Measurements from ENCODE around the gene DOHH. TPM values are rescaled to one million over a fixed set of nuclear protein-coding genes. Genes with fewer than 3 reads are reported as not detected.

The DOHH gene
- total RNA-seq, 1 donor from 2014 or later = 11.1 TPM

DNA sequence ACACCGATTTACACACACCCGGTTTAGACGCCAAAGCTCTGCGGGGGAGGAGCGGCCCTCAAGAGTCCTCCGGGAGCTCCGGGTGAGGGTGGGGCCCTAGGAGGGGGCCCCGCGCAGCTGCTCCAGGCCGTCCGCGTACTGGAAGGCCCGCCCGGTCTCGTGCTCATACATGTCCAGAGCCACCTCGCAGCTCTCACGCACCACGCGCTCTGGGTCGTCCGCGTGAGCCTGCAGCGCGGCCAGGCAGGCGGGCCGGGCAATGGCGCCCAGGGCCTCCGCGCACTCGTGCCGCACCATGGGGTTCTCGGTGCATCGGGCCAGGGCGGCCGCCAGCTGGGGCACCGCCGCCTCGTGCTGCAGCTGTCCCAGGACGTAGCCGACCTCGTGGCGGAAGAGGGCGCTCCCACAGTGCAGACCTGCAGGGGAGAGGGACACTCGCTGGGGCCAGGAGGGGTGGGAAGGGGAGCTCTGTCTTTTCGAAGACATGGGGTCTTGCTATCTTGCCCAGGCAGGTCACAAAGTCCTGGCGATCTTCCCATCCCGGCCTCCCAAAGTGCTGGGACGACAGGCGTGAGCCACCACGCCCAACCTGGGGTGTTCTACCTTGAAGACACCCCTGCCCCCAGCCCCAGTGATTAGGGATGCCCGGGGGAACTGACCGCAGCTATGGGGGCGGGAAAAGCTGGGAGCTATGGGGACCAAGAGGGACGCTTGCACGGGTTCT lies 8.9 kb downstream of the DOHH start:
- intact Hi-C loops (cut with DNase I) = no loop called here
- DNase-seq (ENCODE audit: missing footprints) (no peak), ATAC-seq (no peak)

GRCh38 chr19:3483226-3483628 lies 17.2 kb downstream of the DOHH start, which contains the start of gene SMIM44:
SMIM44 (minus strand) TSS chr19:3483441; CDS start chr19:3483403, 38 bp downstream.
- ATAC-seq (no peak), DNase-seq (ENCODE audit: missing footprints) (no peak)
- intact Hi-C loops (cut with DNase I) = no loop called here

- DNase-seq (ENCODE audit: missing footprints) = no peak
- intact Hi-C loops (cut with DNase I) = no loop called here
- ATAC-seq = no peak
Observed at GRCh38 chr19:3482507-3483225, 17.8 kb downstream of the DOHH start.

GRCh38 chr19:3481241-3482090 lies 19.0 kb downstream of the DOHH start:
- ATAC-seq = no peak
- intact Hi-C loops (cut with DNase I) = no loop called here
- DNase-seq (ENCODE audit: missing footprints) = no peak

DNA sequence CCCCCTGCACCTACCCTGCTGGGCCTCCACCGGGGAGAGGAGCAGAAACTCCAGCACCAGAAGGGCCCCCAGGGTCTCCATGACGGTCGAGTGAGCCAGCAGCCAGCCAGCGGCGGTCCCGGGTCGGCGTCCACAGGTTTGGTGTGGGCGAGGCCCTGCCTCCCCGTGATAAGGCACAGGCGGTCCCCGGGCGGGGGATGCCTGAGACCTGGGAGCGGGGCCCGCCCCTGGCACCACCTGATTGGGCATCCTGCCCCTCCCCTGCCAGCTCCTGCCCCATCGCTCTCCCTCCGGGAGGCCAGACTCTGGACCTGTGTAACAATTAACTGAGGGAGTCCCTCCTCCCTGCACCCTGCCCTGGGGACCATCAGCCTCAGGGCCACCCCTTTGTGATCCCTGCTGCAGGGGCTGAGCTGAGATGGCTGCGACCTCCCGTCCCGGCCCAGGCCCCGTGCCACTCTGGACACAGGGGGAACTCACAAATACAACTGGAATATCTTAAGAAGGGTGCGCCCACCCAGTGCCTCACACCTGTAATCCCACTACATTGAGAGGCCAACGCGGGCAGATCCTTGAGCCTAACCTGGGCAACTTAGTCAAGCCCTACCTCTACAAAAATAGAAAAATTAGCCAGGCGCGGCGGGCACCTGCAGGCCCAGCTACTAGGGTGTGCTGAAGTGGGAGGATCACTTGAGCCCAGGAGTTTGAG lies 19.9 kb downstream of the DOHH start, which contains the start of gene SMIM24:
TSS of gene SMIM24 (minus strand) at position 143 of the 709 bp plus-strand sequence. CDS start at position 81, 62 bp downstream.
- DNase-seq (ENCODE audit: missing footprints) = no peak
- no peak for ATAC-seq
- intact Hi-C loops (cut with DNase I) = no loop called here

DNA sequence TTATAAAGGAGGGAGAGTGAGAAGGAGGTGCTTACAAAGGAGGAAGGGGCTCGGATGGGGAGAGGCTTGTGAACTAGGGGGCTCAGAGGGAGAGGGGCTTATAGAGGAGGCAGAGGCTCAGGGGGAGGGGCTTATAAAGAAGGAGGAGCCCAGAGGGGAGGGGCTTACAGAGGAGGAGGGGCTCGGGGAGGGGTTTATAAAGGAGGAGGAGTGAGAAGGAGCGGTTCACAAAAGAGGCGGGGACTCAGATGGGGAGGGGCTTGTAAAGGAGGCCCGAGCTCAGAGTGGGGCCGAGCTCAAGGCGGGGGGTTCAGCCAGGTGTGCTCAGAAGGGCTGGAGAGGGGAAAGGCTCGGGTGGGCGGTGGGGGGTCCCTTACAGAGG lies 20.6 kb downstream of the DOHH start:
- DNase-seq (ENCODE audit: missing footprints) (no peak), ATAC-seq (no peak)
- intact Hi-C loops (cut with DNase I) = no loop called here

DNA sequence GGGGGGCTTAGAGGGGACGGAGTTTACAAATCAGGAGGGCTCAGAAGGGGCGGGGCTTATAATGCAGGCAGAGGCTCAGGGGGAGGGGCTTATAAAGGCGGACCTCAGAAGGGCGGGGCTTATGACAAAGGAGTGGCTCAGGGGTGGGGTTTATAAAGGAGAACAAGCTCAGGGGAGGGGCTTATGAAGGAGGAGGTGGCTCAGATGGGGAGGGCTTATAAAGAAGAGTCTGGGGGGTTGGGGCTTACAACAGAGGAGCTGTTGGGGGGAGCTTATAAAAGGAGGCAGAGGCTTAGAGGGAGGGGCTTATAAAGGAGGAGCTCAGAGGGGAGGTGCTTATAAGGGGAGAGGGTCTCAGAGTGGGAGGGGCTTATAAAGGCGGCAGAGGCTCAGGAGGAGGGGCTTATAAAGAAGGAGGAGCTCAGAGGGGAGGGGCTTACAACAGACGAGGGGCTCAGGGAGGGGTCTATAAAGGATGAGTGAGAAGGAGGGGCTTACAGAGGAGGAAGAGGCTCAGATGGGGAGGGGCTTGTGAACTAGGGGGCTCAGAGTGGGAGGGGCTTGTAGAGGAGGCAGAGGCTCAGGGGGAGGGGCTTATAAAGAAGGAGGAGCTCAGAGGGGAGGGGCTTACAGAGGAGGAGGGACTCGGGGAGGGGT lies 21.2 kb downstream of the DOHH start:
- ATAC-seq (no peak), DNase-seq (ENCODE audit: missing footprints) (no peak)
- intact Hi-C loops (cut with DNase I) = no loop called here

DNA sequence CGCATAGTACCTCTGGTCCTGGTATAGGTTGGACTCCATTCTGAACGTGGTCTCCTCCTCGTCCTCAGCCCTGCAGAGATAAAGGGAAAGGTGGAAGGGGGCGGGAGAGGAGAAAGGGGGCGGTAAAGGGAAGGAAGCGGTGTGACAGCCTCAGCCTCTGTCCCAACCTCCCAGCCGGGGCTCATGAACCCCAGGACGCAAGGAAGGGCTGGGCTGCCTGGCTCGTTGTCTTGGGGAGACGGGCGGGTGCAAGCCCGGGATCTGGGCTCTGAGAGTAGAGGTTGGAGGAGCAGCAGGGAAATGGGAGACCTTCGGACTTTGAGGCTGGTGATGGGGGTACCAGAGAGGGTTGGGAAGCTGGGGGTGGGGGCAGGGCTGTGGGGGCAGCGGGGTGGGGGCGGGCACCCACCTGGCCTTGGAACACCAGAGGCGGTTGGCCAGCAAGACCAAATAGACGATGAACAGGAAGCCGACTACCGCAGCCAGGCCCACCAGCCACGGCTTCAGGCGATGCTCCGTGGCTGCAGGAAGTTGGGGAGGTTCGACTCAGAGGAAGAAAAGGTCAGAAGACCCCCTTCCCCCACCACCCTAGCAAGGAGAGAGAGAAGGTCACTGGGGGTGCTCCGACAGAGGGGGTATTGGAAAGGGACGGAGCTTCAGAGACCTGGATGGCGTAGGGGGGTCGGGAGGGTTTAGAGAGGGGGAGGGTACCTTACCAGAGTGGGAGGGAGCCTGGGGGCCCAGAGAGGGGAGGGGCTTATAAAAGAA lies 21.9 kb downstream of the DOHH start:
- DNase-seq (ENCODE audit: missing footprints) = no peak
- no peak for ATAC-seq
- intact Hi-C loops (cut with DNase I) = no loop called here

GRCh38 chr19:3477951-3478350 lies 22.5 kb downstream of the DOHH start:
- intact Hi-C loops (cut with DNase I) = no loop called here

GRCh38 chr19:3477506-3477905 lies 23.0 kb downstream of the DOHH start:
- ATAC-seq = no peak
- intact Hi-C loops (cut with DNase I) = no loop called here
- DNase-seq (ENCODE audit: missing footprints) = no peak

More at GRCh38 chr19:3477951-3478350, 22.5 kb downstream of the DOHH start:
- DNase-seq (ENCODE audit: missing footprints) = no peak
- ATAC-seq = no peak

DNA sequence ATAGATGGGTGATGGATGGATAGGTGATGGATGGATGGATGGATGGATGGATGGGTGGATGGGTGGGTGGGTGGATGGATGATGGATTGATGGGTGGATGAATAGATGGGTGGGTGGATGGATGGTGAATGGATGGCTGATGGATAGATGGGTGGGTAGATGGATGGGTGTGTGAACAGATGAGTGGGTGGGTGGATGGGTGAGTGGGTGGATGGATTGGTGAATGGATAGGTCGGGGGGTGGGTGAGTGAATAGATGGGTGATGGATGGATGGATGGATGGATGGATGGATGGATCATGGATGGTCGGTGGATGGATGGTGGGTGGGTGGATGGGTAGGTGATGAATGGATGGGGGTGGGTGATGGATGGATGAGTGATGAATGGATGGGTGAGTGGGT lies 23.6 kb downstream of the DOHH start:
- ATAC-seq = no peak
- intact Hi-C loops (cut with DNase I) = no loop called here

GRCh38 chr19:3475449-3475848 lies 25.0 kb downstream of the DOHH start:
- no peak for DNase-seq (ENCODE audit: missing footprints)
- no peak for ATAC-seq
- intact Hi-C loops (cut with DNase I) = no loop called here

More for the DNA sequence above, 23.6 kb downstream of the DOHH start:
- no peak for DNase-seq (ENCODE audit: missing footprints)

DNA sequence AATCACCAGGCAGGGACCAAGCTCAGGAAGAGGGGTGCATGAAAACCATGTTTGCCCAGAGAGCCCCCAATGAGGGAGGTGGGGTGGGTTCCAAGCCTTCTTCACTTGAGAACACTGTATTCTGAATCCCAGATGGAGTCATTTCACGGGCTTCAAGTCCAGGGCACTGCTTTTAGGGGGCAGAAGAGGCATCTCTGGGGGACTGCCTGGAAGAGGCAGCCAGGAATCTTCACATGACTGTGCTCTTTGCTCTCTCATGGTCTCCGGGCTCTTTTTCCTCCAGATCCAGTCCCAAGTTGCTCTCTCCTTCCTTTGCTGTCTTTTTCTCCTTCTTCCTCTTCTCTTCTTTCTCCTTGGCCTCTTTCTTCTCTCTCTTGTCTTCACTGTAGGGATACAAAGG lies 25.9 kb downstream of the DOHH start:
- DNase-seq (ENCODE audit: missing footprints) (no peak), ATAC-seq (no peak)
- intact Hi-C loops (cut with DNase I) = no loop called here

- ATAC-seq (no peak), DNase-seq (ENCODE audit: missing footprints) (peak; percentile 14)
- intact Hi-C loops (cut with DNase I) = no loop called here
Observed at GRCh38 chr19:3474010-3474409, 26.5 kb downstream of the DOHH start.

DNA sequence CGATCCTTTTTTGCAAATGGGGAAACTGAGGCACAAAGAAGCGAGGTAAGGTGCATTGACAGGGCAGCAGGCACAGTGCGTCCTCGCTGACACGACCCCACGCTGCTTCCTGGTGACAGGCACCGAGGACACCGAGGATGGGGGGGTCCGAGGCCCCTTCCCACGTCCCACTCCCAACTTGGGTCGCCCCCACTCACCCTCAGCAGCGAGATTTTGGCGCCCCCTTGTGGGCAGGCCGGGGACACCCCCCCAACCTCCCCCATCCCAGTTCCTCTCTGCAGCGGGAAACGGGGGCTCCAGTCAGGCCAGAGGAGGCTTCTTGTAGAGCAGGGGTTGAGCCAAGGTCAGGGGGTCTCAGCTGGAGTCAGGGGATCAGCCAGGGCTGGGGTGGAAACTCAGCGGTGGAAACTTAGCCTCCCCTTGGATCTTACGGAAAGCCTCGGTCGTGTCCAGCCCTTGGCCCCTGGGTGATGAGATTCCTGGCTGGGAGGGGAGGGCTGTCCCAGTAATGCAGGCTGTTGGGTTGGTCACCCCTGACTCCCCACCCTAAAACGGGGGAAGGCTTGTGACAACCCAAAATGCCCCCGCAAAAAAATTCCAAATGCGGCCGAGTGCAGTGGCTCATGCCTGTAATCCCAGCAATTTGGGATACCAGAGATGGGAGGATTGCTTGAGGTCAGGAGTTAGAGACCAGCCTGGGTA lies 28.4 kb downstream of the DOHH start:
- DNase-seq (ENCODE audit: missing footprints) (no peak), ATAC-seq (peak; percentile 62)
- intact Hi-C loops (cut with DNase I) = loop anchor here (1.0 to 2.0 kb wide), 2 partner anchors 145 to 167 kb away; no protein-coding TSS in a partner anchor

GRCh38 chr19:3470500-3471128 lies 29.9 kb downstream of the DOHH start:
- DNase-seq (ENCODE audit: missing footprints) (no peak), ATAC-seq (peak; percentile 4)
- intact Hi-C loops (cut with DNase I) = no loop called here
